Activated T-cell treated with anti-CD3 and anti-CD28 coated beads, Interleukin-2, amount 50 U/mL, for 4 hours (primary cell): ENCODE data around the gene FHAD1. TPM values are rescaled to one million over a fixed set of nuclear protein-coding genes. Genes with fewer than 3 reads are reported as not detected.

ENCODE experiments used
- ATAC-seq, 2 donors: fragments of 200-7000 bp; cut with Tn5 transposase; one replicate each; pipeline ENCODE4 v1.10.0; 2021
- DNase-seq: peaks from one replicate; pipeline ENCODE4 v3.0.0-alpha.2; 2020
- H3K27me3 Mint-ChIP-seq: one replicate; pipeline ENCODE4 v1.8.0; 2021; ENCODE audit warnings: low read depth, mixed read lengths
- H3K36me3 Mint-ChIP-seq: one replicate; pipeline ENCODE4 v1.8.0; 2022; ENCODE audit warnings: mixed read lengths; ENCODE audit not compliant: insufficient read depth
- H3K4me1 Mint-ChIP-seq: one replicate; pipeline ENCODE4 v1.8.0; 2021; ENCODE audit warnings: low read depth, mixed read lengths
- H3K4me3 Mint-ChIP-seq: one replicate; pipeline ENCODE4 v1.8.0; 2021; ENCODE audit warnings: mild to moderate bottlenecking, moderate library complexity, mixed read lengths
- H3K9me3 Mint-ChIP-seq: one replicate; pipeline ENCODE4 v1.8.0; 2021; ENCODE audit warnings: mixed read lengths
- total RNA-seq, 3 donors: library from RNA; stranded (reverse); gene quantifications; one replicate each; pipeline ENCODE4 v1.2.1, GENCODE V29; 2021

The FHAD1 gene
- total RNA-seq, 3 donors from 2014 or later = 0.08 to 0.50 (median 0.20) TPM

- no peaks in the 10 kb centered on the region for H3K36me3 Mint-ChIP-seq
- H3K4me3 Mint-ChIP-seq = no peak overlapping the region
- peaks cover 6% of the 10 kb centered on the region for H3K27me3 Mint-ChIP-seq
- DNase-seq = no peak
- H3K9me3 Mint-ChIP-seq = peaks cover 6% of the 10 kb centered on the region
- peaks cover 2% of the 10 kb centered on the region for H3K4me1 Mint-ChIP-seq
- no peak for ATAC-seq
Observed at GRCh38 chr1:15323989-15324868, 77.2 kb downstream of the FHAD1 start.

- H3K4me3 Mint-ChIP-seq = no peak overlapping the region
- peaks cover 2% of the 10 kb centered on the region for H3K4me1 Mint-ChIP-seq
- H3K9me3 Mint-ChIP-seq = peaks cover 6% of the 10 kb centered on the region
- no peaks in the 10 kb centered on the region for H3K36me3 Mint-ChIP-seq
- H3K27me3 Mint-ChIP-seq = peaks cover 10% of the 10 kb centered on the region
- ATAC-seq (no peak), DNase-seq (no peak)
Observed at GRCh38 chr1:15324869-15325335, 77.9 kb downstream of the FHAD1 start.

- peaks cover 2% of the 10 kb centered on the region for H3K4me1 Mint-ChIP-seq
- ATAC-seq (no peak), DNase-seq (no peak)
- peaks cover 11% of the 10 kb centered on the region for H3K27me3 Mint-ChIP-seq
- H3K36me3 Mint-ChIP-seq = no peaks in the 10 kb centered on the region
- no peak overlapping the region for H3K4me3 Mint-ChIP-seq
- peaks cover under 1% of the 10 kb centered on the region for H3K9me3 Mint-ChIP-seq
Observed at GRCh38 chr1:15325375-15326085, 78.5 kb downstream of the FHAD1 start.

- Mint-ChIP-seq H3K9me3 (no peaks in the 10 kb centered on the region), H3K4me3 (no peak overlapping the region), H3K36me3 (no peaks in the 10 kb centered on the region), H3K4me1 (peaks cover 2% of the 10 kb centered on the region), H3K27me3 (peaks cover 13% of the 10 kb centered on the region)
- ATAC-seq = no peak
- no peak for DNase-seq
Observed at GRCh38 chr1:15326691-15327588, 79.9 kb downstream of the FHAD1 start.

GRCh38 chr1:15328351-15329103, 81.5 kb downstream of the FHAD1 start:
- no peak for DNase-seq
- Mint-ChIP-seq H3K4me3 (no peak overlapping the region), H3K27me3 (peaks cover 13% of the 10 kb centered on the region), H3K9me3 (no peaks in the 10 kb centered on the region), H3K36me3 (no peaks in the 10 kb centered on the region), H3K4me1 (peaks cover 2% of the 10 kb centered on the region)
- no peak for ATAC-seq

- peaks cover 13% of the 10 kb centered on the region for H3K27me3 Mint-ChIP-seq
- no peaks in the 10 kb centered on the region for H3K9me3 Mint-ChIP-seq
- ATAC-seq (no peak), DNase-seq (no peak)
- no peaks in the 10 kb centered on the region for H3K4me1 Mint-ChIP-seq
- H3K4me3 Mint-ChIP-seq = no peak overlapping the region
- H3K36me3 Mint-ChIP-seq = no peaks in the 10 kb centered on the region
Observed at GRCh38 chr1:15329104-15329820, 82.2 kb downstream of the FHAD1 start.

GRCh38 chr1:15330028-15330427, 83.0 kb downstream of the FHAD1 start:
- H3K9me3 Mint-ChIP-seq = no peaks in the 10 kb centered on the region
- peaks cover 17% of the 10 kb centered on the region for H3K27me3 Mint-ChIP-seq
- no peaks in the 10 kb centered on the region for H3K4me1 Mint-ChIP-seq
- H3K36me3 Mint-ChIP-seq = no peaks in the 10 kb centered on the region
- no peak for DNase-seq
- no peak for ATAC-seq
- H3K4me3 Mint-ChIP-seq = no peak overlapping the region

GRCh38 chr1:15331180-15331579, 84.2 kb downstream of the FHAD1 start:
- Mint-ChIP-seq H3K36me3 (no peaks in the 10 kb centered on the region), H3K4me3 (no peak overlapping the region), H3K4me1 (no peaks in the 10 kb centered on the region), H3K27me3 (peaks cover 21% of the 10 kb centered on the region), H3K9me3 (no peaks in the 10 kb centered on the region)
- ATAC-seq (no peak), DNase-seq (no peak)

- Mint-ChIP-seq H3K9me3 (no peaks in the 10 kb centered on the region), H3K4me1 (no peaks in the 10 kb centered on the region), H3K36me3 (no peaks in the 10 kb centered on the region), H3K4me3 (no peak overlapping the region), H3K27me3 (peaks cover 24% of the 10 kb centered on the region)
- ATAC-seq (no peak), DNase-seq (no peak)
Observed at GRCh38 chr1:15331734-15332133, 84.7 kb downstream of the FHAD1 start.

GRCh38 chr1:15332525-15332924, 85.5 kb downstream of the FHAD1 start:
- no peaks in the 10 kb centered on the region for H3K36me3 Mint-ChIP-seq
- no peak overlapping the region for H3K4me3 Mint-ChIP-seq
- DNase-seq (no peak), ATAC-seq (no peak)
- peaks cover 22% of the 10 kb centered on the region for H3K27me3 Mint-ChIP-seq
- H3K9me3 Mint-ChIP-seq = no peaks in the 10 kb centered on the region
- no peaks in the 10 kb centered on the region for H3K4me1 Mint-ChIP-seq

- Mint-ChIP-seq H3K4me1 (no peaks in the 10 kb centered on the region), H3K36me3 (no peaks in the 10 kb centered on the region), H3K27me3 (peaks cover 20% of the 10 kb centered on the region), H3K9me3 (no peaks in the 10 kb centered on the region), H3K4me3 (no peak overlapping the region)
- DNase-seq (no peak), ATAC-seq (no peak)
Observed at GRCh38 chr1:15332952-15333715, 86.1 kb downstream of the FHAD1 start.

GRCh38 chr1:15334995-15335394, 88.0 kb downstream of the FHAD1 start:
- ATAC-seq = no peak
- DNase-seq = no peak
- Mint-ChIP-seq H3K4me1 (no peaks in the 10 kb centered on the region), H3K4me3 (no peak overlapping the region), H3K9me3 (no peaks in the 10 kb centered on the region), H3K36me3 (no peaks in the 10 kb centered on the region), H3K27me3 (peaks cover 17% of the 10 kb centered on the region)
